Activated B cell treated with CpG ODN at 0.5 μM for 24 hours (primary cell): Measurements from ENCODE around the gene B3GNT5. TPM values are rescaled to one million over a fixed set of nuclear protein-coding genes. Genes with fewer than 3 reads are reported as not detected.

Experiments
- ATAC-seq: fragments of 200-7000 bp; cut with Tn5 transposase; one replicate; pipeline ENCODE4 v1.10.0; 2021; ENCODE audit warnings: low read depth, mild to moderate bottlenecking, moderate library complexity
- CTCF ChIA-PET: fragments of 350-600 bp; sonication (Branson Sonifier 250); formaldehyde crosslinking; loops from one replicate; lab custom pipeline; 2021; ENCODE audit warnings: antibody characterized with exemption; lab: Charles Lee
- POLR2A ChIA-PET: fragments of 350-600 bp; sonication (Branson Sonifier 250); formaldehyde crosslinking; loops from one replicate; lab custom pipeline; 2021; ENCODE audit warnings: antibody characterized with exemption; lab: Charles Lee
- DNase-seq: peaks from one replicate; pipeline ENCODE4 v3.0.0; 2022
- H3K27ac Mint-ChIP-seq: one replicate; pipeline ENCODE4 v1.8.0; 2020; ENCODE audit warnings: mixed read lengths
- H3K27me3 Mint-ChIP-seq: one replicate; pipeline ENCODE4 v1.8.0; 2021; ENCODE audit warnings: mixed read lengths
- H3K36me3 Mint-ChIP-seq: one replicate; pipeline ENCODE4 v1.8.0; 2021; ENCODE audit warnings: low read depth, mixed read lengths
- H3K4me1 Mint-ChIP-seq: one replicate; pipeline ENCODE4 v1.8.0; 2021; ENCODE audit warnings: mixed read lengths
- H3K4me3 Mint-ChIP-seq: one replicate; pipeline ENCODE4 v1.8.0; 2020; ENCODE audit warnings: mild to moderate bottlenecking, mixed read lengths
- H3K9me3 Mint-ChIP-seq: one replicate; pipeline ENCODE4 v1.8.0; 2020; ENCODE audit warnings: mixed read lengths
- intact Hi-C: fragments of 100-400 bp; cut with micrococcal nuclease; formaldehyde crosslinking; loops from one replicate; pipeline ENCODE4 v1.15.1; 2024
- total RNA-seq: library from RNA; stranded (reverse); gene quantifications from 2 replicates; pipeline ENCODE4 v1.2.3, GENCODE V29; 2022
- TF ChIP-seq, protein P1 (sequence below): fragments of 200-600 bp; IDR thresholded peaks from one replicate; pipeline ENCODE4 v1.8.0; 2022; ENCODE audit warnings: antibody characterized with exemption, mild to moderate bottlenecking

The B3GNT5 gene
- total RNA-seq, 1 donor from 2014 or later, result 0.38 TPM

DNA sequence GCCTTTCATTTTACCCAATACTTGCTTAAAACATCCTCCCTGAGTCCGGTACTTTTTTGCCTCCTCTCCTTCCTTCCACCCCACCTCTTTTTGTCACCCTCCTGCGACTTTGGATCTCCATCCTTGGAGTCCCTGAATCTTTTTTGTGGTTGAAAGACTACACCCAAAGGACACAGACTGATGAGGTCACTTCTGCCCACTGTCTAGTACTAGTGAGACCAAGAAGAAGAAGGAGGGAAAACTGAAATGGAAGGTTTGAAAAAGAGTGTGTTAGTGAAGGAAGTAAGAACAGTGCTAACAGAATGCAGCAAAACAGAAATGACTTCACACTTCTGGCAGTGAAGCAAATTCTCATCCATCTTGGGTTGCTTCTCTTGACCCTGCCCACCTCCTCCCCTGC, 6.6 kb downstream of the B3GNT5 start:
- no peak overlapping the region for H3K4me3 Mint-ChIP-seq
- no peaks in the 10 kb centered on the region for H3K9me3 Mint-ChIP-seq
- DNase-seq (no peak), ATAC-seq (no peak)
- CTCF ChIA-PET, result interaction anchor here (1.1 kb wide), 1 partner anchor 75 kb away, joined by 4 read pairs; no protein-coding TSS in a partner anchor
- H3K36me3 Mint-ChIP-seq, result no peaks in the 10 kb centered on the region
- peaks cover 16% of the 10 kb centered on the region for H3K27me3 Mint-ChIP-seq
- H3K27ac Mint-ChIP-seq, result peak overlapping the region; percentile 15
- intact Hi-C loops, result loop anchor here (2.0 to 10.0 kb wide), 2 partner anchors 25 to 135 kb away; no protein-coding TSS in a partner anchor
- POLR2A ChIA-PET, result no interaction called here
- peaks cover 24% of the 10 kb centered on the region for H3K4me1 Mint-ChIP-seq
- TF ChIP-seq, protein P1, sequence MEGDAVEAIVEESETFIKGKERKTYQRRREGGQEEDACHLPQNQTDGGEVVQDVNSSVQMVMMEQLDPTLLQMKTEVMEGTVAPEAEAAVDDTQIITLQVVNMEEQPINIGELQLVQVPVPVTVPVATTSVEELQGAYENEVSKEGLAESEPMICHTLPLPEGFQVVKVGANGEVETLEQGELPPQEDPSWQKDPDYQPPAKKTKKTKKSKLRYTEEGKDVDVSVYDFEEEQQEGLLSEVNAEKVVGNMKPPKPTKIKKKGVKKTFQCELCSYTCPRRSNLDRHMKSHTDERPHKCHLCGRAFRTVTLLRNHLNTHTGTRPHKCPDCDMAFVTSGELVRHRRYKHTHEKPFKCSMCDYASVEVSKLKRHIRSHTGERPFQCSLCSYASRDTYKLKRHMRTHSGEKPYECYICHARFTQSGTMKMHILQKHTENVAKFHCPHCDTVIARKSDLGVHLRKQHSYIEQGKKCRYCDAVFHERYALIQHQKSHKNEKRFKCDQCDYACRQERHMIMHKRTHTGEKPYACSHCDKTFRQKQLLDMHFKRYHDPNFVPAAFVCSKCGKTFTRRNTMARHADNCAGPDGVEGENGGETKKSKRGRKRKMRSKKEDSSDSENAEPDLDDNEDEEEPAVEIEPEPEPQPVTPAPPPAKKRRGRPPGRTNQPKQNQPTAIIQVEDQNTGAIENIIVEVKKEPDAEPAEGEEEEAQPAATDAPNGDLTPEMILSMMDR, result no peak

DNA sequence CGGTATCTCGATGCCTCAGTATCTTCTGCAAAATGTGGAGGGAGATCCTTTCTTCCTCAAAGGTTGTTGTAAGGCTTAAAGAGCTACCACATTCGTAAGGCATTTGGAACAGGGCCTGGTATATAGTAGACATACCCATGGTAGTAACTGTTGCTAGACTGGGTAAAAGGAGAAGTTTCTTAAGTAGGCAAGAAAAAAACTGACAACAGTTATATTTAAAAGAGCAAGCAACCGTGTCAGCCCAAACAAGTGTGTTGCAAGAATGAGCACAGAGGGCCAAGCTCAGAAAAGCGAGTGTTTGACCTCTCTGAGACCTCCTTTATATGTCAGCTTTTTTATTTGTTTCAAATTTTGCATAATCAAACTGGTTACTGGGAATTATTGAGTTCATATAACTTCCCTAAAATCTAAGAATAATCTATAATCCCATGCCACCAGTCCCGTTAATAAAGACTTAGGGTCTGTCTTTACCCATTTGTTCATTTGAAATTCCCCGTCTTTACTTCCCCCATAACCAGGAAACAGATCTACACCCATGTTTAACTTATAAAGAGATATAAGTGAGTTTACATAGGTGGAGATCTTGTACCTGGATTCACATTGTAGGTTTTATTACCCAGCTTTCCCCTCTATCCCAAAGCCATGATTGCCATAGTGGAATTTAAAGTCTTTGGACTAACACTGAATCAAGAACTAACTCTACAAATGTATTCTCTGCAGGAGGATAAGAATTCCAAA, 7.3 kb downstream of the B3GNT5 start:
- H3K4me3 Mint-ChIP-seq, result peak overlapping the region; percentile 33
- H3K27me3 Mint-ChIP-seq, result peaks cover 9% of the 10 kb centered on the region
- intact Hi-C loops, result loop anchor here (2.0 kb wide), 1 partner anchor 24 kb away; no protein-coding TSS in a partner anchor
- TF ChIP-seq, protein P1, result no peak
- peaks cover 23% of the 10 kb centered on the region for H3K4me1 Mint-ChIP-seq
- no peaks in the 10 kb centered on the region for H3K9me3 Mint-ChIP-seq
- peak overlapping the region; percentile 15 for H3K27ac Mint-ChIP-seq
- ChIA-PET POLR2A (no interaction called here), CTCF (interaction anchor here (1.1 to 1.2 kb wide), 2 partner anchors 75 to 122 kb away, joined by 4 read pairs; no protein-coding TSS in a partner anchor)
- ATAC-seq (peak; percentile 67), DNase-seq (no peak)
- no peaks in the 10 kb centered on the region for H3K36me3 Mint-ChIP-seq

DNA sequence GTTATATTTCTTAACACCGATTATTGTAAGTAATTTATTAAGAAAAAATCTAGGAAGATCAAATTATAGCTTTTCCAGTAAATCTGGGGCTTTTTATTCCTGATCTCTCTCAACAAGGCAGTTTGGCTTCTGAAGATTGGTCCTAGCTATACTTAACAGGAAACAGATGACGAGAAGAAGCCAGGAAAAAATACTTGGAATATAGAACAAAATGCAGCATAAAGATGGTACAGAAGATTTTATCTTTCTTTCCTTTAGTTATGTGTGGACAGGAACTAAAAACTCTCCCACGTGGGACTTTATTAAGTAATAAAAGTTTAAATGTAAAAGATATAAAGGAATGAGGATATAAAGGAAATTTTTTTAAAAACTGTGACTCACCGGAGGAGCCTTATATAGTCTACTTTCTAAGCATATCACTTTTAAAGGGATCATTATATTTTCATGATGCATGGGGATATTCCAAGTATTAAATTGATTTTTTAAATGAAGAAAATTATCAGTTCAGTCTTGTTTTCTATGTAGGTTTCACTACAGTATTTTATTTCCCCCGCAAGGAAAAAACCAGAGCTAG, 8.2 kb downstream of the B3GNT5 start:
- Mint-ChIP-seq H3K9me3 (no peaks in the 10 kb centered on the region), H3K4me1 (peaks cover 23% of the 10 kb centered on the region), H3K4me3 (no peak overlapping the region), H3K36me3 (no peaks in the 10 kb centered on the region), H3K27ac (no peak overlapping the region), H3K27me3 (peaks cover 6% of the 10 kb centered on the region)
- intact Hi-C loops, result loop anchor here (2.0 kb wide), 1 partner anchor 24 kb away; no protein-coding TSS in a partner anchor
- TF ChIP-seq, protein P1, result no peak
- DNase-seq, result no peak
- POLR2A ChIA-PET, result no interaction called here
- CTCF ChIA-PET, result interaction anchor here (1.2 kb wide), 1 partner anchor 121 kb away, joined by 4 read pairs; no protein-coding TSS in a partner anchor
- no peak for ATAC-seq

DNA sequence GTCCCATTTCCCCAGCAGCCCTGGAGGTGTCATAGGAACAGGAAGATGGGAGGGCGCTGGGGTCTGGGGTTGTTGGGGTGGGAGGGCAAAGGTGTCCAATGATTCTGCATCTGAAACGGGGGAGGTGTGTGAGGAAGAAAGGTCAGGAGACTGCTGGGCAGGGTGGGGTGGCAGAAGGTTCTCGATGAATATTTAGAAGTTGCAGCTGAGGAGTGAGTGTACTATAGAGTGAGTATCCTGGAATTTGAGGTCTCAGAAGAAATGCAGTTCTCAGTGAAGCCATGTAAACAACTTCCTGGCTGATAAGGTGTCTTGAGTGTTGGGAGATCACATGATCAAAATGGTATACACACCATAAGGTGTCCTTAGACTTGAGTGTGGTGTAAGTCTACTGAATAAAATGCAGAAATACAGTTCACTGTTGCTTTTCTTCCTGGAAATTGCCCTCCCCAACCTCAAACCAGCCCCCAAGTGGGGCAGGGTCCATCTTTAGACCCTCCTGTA, 9.9 kb downstream of the B3GNT5 start:
- ChIA-PET POLR2A (no interaction called here), CTCF (no interaction called here)
- ATAC-seq (no peak), DNase-seq (no peak)
- no peak overlapping the region for H3K27ac Mint-ChIP-seq
- TF ChIP-seq, protein P1, result no peak
- peaks cover 2% of the 10 kb centered on the region for H3K27me3 Mint-ChIP-seq
- no peaks in the 10 kb centered on the region for H3K36me3 Mint-ChIP-seq
- peaks cover 23% of the 10 kb centered on the region for H3K4me1 Mint-ChIP-seq
- H3K4me3 Mint-ChIP-seq, result no peak overlapping the region
- H3K9me3 Mint-ChIP-seq, result no peaks in the 10 kb centered on the region
- intact Hi-C loops, result no loop called here

DNA sequence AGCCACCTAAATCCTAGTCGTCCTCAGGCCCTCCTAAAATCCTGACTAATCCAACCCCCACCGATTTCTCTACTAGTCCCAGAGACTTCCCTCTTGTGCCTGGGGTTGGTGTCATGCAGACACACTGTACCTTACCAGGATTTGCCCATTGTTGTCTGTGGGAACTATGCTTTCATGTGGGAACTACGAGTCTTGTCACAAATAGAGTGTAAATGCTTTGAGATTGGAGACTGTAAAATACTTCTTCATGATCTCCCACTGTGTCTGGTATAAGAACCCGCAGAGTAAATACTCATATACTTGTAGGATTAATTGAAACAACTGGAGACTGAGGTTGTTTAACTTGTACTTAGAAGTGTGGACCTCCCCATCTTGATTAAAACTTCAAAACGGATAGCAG, 11.2 kb downstream of the B3GNT5 start:
- H3K27me3 Mint-ChIP-seq, result peaks cover 7% of the 10 kb centered on the region
- H3K27ac Mint-ChIP-seq, result no peak overlapping the region
- no peaks in the 10 kb centered on the region for H3K9me3 Mint-ChIP-seq
- TF ChIP-seq, protein P1, result no peak
- H3K4me3 Mint-ChIP-seq, result no peak overlapping the region
- ChIA-PET POLR2A (no interaction called here), CTCF (no interaction called here)
- H3K36me3 Mint-ChIP-seq, result no peaks in the 10 kb centered on the region
- intact Hi-C loops, result no loop called here
- ATAC-seq (no peak), DNase-seq (no peak)
- H3K4me1 Mint-ChIP-seq, result peaks cover 19% of the 10 kb centered on the region
